Measurements from ENCODE around the gene PCSK7.
"Not testable (repeated sequence)": the region's sequence is repeated elsewhere in the genome, so short reads cannot be mapped to it uniquely, and the experiment has no call there.

PCSK7 gene, protein sequence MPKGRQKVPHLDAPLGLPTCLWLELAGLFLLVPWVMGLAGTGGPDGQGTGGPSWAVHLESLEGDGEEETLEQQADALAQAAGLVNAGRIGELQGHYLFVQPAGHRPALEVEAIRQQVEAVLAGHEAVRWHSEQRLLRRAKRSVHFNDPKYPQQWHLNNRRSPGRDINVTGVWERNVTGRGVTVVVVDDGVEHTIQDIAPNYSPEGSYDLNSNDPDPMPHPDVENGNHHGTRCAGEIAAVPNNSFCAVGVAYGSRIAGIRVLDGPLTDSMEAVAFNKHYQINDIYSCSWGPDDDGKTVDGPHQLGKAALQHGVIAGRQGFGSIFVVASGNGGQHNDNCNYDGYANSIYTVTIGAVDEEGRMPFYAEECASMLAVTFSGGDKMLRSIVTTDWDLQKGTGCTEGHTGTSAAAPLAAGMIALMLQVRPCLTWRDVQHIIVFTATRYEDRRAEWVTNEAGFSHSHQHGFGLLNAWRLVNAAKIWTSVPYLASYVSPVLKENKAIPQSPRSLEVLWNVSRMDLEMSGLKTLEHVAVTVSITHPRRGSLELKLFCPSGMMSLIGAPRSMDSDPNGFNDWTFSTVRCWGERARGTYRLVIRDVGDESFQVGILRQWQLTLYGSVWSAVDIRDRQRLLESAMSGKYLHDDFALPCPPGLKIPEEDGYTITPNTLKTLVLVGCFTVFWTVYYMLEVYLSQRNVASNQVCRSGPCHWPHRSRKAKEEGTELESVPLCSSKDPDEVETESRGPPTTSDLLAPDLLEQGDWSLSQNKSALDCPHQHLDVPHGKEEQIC

DNA sequence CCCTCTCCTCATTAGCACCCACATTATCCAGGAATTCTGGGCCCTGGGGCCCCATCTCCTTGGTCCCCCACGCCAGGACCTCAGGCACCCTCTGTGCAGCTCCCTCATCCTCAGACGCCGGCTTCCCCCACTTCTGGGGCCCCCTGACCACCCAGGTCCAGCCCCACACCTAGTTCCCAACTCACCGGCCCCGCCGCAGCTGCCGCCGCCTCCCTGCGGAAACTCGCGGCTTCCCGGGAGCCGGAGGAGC lies at the start of gene PCSK7:
PCSK7 (minus strand) TSS at position 232 of the 250 bp plus-strand sequence. CDS start 2,229 bp downstream, outside the sequence.
- Histone ChIP-seq H3K36me3 (ENCODE audit: insufficient read depth, low read length) (peaks cover 3% of the 10 kb centered on the region; the same call in 1 of the 2 replicates), H3K9me3 (ENCODE audit: low read depth, low read length) (no peaks in the 10 kb centered on the region), H3K9ac (ENCODE audit: insufficient read length) (peak within 1 kb of the TSS; percentile 88), H3K27ac (no peak within 1 kb of the TSS), H3K4me3 (peak within 1 kb of the TSS; percentile 96)
- DNase-seq (ENCODE audit: low read depth, low spot score) = no peak
- no peak for TF ChIP-seq FOXP2 (optimal IDR thresholded peaks at IDR 0.05; ENCODE audit: control extremely low read depth, extremely low read length, insufficient read depth)
- peak; percentile 58; the same call in 1 of the 2 replicates for TF ChIP-seq POLR2AphosphoS5 (IDR thresholded peaks at IDR 0.05; ENCODE audit: borderline replicate concordance, low read depth, low read length)
- no peak for TF ChIP-seq EZH2 (IDR thresholded peaks at IDR 0.05)

DNA sequence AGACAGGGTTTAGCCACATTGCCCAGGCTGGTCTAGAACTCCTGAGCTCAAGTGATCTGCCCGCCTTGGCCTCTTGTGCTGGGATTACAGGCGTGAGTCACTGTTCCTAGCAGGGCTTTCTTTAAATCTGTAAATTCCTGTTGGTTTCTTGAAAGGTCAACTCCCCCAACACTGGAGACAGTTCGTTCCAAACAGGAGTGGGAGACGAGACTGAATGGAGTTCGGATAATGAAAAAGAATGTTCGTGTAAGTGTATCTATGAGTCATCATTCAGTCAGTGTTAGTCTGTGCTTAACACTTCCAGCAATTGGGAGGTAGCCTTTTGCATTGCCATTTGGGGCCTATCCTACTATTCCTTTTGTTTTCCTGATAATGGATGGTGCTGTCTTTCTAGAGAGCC lies 49.3 kb upstream of the PCSK7 start:
- Histone ChIP-seq H3K9ac (ENCODE audit: insufficient read length) (no peak overlapping the region), H3K36me3 (ENCODE audit: insufficient read depth, low read length) (peaks cover 34% of the 10 kb centered on the region), H3K27ac (no peak overlapping the region), H3K9me3 (ENCODE audit: low read depth, low read length) (no peaks in the 10 kb centered on the region), H3K4me3 (no peak overlapping the region)
- no peak for DNase-seq (ENCODE audit: low read depth, low spot score)
- no peak for TF ChIP-seq POLR2AphosphoS5 (IDR thresholded peaks at IDR 0.05; ENCODE audit: borderline replicate concordance, low read depth, low read length)
- TF ChIP-seq FOXP2 (optimal IDR thresholded peaks at IDR 0.05; ENCODE audit: control extremely low read depth, extremely low read length, insufficient read depth) = no peak
- TF ChIP-seq EZH2 (IDR thresholded peaks at IDR 0.05) = no peak

DNA sequence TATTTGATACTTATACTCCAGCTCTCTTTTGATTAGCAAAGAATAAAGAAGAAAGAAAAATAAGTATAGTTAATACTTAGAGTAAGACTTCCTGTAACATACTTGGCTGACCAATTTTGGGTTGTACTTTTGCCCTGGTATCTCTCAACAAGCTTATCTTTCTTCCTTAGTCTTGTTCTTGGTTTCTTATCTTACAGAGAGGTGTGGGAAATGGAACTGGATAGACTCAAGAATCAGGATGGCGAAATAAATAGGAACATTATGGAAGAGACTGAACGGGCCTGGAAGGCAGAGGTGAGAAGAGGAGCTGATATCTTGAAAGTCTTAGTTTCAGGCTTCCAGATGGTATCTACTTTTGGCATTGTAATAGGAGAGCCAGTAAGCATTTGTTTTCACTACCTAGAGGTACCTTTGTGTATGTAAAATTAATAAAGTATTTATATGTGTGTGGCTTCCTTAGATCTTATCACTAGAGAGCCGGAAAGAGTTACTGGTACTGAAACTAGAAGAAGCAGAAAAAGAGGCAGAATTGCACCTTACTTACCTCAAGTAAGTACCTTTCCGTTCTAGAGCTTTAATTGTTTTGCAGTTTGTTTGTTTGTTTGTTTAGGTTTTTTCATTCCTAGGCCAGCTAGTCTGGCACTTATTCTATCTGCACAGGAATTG lies 48.0 kb upstream of the PCSK7 start:
- H3K9me3 ChIP-seq (ENCODE audit: low read depth, low read length) = no peaks in the 10 kb centered on the region
- H3K36me3 ChIP-seq (ENCODE audit: insufficient read depth, low read length) = peaks cover 22% of the 10 kb centered on the region
- H3K4me3 ChIP-seq = no peak overlapping the region
- TF ChIP-seq POLR2AphosphoS5 (IDR thresholded peaks at IDR 0.05; ENCODE audit: borderline replicate concordance, low read depth, low read length) = no peak
- no peak for TF ChIP-seq FOXP2 (optimal IDR thresholded peaks at IDR 0.05; ENCODE audit: control extremely low read depth, extremely low read length, insufficient read depth)
- no peak for TF ChIP-seq EZH2 (IDR thresholded peaks at IDR 0.05)
- DNase-seq (ENCODE audit: low read depth, low spot score) = no peak
- no peak overlapping the region for H3K9ac ChIP-seq (ENCODE audit: insufficient read length)
- H3K27ac ChIP-seq = no peak overlapping the region

- DNase-seq (ENCODE audit: low read depth, low spot score) = no peak
- no peak for TF ChIP-seq EZH2 (IDR thresholded peaks at IDR 0.05)
- no peak for TF ChIP-seq POLR2AphosphoS5 (IDR thresholded peaks at IDR 0.05; ENCODE audit: borderline replicate concordance, low read depth, low read length)
- Histone ChIP-seq H3K9ac (ENCODE audit: insufficient read length) (no peak overlapping the region), H3K4me3 (no peak overlapping the region), H3K36me3 (ENCODE audit: insufficient read depth, low read length) (peaks cover 25% of the 10 kb centered on the region), H3K9me3 (ENCODE audit: low read depth, low read length) (no peaks in the 10 kb centered on the region), H3K27ac (no peak overlapping the region)
These were observed 46.5 kb upstream of the PCSK7 start for GRCh38 chr11:117278347-117278746.

DNA sequence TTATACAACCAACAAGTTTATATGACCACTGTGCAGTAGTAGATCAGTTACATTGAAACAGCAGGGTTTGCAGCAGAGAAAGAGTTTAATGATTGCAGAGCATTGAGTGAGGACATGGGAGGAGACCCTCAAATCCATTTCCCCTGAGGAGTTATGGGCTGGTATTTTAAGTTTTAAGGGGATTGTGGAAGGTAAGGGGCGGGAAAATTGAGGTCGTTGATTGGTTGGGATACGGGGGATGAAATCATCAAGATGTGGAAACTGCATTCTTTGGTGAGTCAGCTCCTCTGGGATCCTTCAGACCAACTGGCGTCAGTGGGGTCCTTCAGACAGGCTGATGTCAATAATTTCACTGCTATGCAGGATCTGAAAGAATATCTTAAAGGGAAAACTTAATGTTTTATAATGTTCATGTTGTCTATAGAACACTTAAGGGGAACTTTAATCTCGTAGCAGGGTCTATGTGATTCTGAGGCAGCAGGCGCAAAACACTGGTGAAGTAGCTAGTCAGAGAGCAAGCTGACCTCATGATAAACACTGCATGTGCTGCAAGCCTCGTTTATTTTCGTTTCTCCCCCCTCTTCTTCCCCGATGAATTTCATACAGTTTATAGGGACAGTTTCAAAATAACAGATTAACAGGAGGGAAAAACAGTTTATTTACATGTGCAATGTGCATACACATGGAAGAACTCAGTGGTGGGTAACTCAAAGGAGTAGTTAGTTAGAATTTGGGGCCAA lies 41.8 kb upstream of the PCSK7 start:
- DNase-seq (ENCODE audit: low read depth, low spot score) = no peak

DNA sequence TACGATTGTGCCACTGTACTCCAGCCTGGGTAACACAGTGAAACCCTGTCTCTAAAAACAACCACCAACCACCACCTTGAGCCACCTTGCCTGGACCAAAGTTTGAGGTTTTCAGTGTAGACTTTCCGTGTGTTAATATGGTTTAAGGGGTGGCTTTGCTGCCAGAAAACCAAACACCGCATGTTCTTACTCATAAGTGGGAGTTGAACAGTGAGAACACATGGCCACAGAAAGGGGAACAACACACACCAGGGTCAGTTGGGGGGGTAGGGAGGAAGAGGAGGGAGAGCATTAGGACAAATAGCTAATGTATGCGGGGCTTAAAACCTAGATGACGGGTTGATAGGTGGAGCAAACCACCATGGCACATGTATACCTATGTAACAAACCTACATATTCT lies 40.3 kb upstream of the PCSK7 start:
- H3K9me3 ChIP-seq (ENCODE audit: low read depth, low read length); H3K9ac ChIP-seq (ENCODE audit: insufficient read length); H3K27ac ChIP-seq; DNase-seq (ENCODE audit: low read depth, low spot score); H3K4me3 ChIP-seq; H3K36me3 ChIP-seq (ENCODE audit: insufficient read depth, low read length): not testable (repeated sequence)

More for the DNA sequence above, 41.8 kb upstream of the PCSK7 start:
- TF ChIP-seq FOXP2 (optimal IDR thresholded peaks at IDR 0.05; ENCODE audit: control extremely low read depth, extremely low read length, insufficient read depth) (no peak), POLR2AphosphoS5 (IDR thresholded peaks at IDR 0.05; ENCODE audit: borderline replicate concordance, low read depth, low read length) (no peak), EZH2 (IDR thresholded peaks at IDR 0.05) (no peak)
- Histone ChIP-seq H3K9ac (ENCODE audit: insufficient read length) (no peak overlapping the region), H3K36me3 (ENCODE audit: insufficient read depth, low read length) (peaks cover 7% of the 10 kb centered on the region; the same call in 1 of the 2 replicates), H3K4me3 (no peak overlapping the region), H3K27ac (0 out of 2 replicates have a peak overlapping the region, but pooled peaks have one; percentile 2), H3K9me3 (ENCODE audit: low read depth, low read length) (0 out of 2 replicates have a peak, but pooled peaks cover 3% of the 10 kb centered on the region)

DNA sequence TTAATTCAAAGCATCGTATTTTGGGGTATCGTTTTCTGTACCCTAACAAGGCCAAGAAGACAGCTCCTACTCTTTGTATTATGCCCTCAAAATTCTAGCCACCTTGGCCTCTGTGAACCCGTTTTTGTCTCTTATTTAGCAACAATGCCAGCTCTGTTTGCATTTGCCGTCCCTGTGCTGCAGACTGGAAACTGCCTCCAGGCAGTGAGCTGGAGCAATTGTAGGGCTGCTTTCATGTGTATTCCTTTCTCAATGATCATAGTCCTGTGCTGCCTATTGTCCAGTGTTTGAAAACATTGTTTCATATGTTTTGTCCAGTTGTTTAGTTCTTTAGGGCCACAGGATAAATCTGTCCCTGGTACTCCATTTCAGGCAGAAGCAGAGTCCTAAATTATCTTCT lies 39.3 kb upstream of the PCSK7 start:
- Histone ChIP-seq H3K9ac (ENCODE audit: insufficient read length) (no peak overlapping the region), H3K9me3 (ENCODE audit: low read depth, low read length) (0 out of 2 replicates have a peak, but pooled peaks cover 3% of the 10 kb centered on the region), H3K36me3 (ENCODE audit: insufficient read depth, low read length) (peaks cover 7% of the 10 kb centered on the region; the same call in 1 of the 2 replicates), H3K4me3 (no peak overlapping the region), H3K27ac (no peak overlapping the region)
- no peak for DNase-seq (ENCODE audit: low read depth, low spot score)
- TF ChIP-seq FOXP2 (optimal IDR thresholded peaks at IDR 0.05; ENCODE audit: control extremely low read depth, extremely low read length, insufficient read depth) (no peak), EZH2 (IDR thresholded peaks at IDR 0.05) (no peak), POLR2AphosphoS5 (IDR thresholded peaks at IDR 0.05; ENCODE audit: borderline replicate concordance, low read depth, low read length) (no peak)

DNA sequence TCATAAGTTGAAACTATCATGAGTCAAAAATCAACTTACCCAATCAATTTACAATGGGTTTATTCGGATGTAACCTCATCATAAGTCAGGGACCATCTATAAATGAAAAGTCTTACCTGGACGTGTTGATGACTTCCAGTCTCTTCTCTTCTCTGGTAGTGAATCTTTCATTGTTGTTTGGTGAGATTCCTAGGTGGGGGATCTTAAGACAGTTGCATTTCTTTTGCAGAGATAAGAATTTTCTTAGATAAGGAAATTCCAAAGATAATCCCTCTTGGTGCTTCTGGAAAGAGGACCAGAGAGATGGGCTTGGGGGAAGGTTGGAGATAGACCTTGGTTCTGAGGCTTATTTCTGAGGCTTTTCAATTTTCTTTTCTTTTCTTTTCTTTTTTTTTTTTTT lies 38.0 kb upstream of the PCSK7 start:
- peaks cover 11% of the 10 kb centered on the region; the same call in 1 of the 2 replicates for H3K36me3 ChIP-seq (ENCODE audit: insufficient read depth, low read length)
- DNase-seq (ENCODE audit: low read depth, low spot score) = no peak
- TF ChIP-seq POLR2AphosphoS5 (IDR thresholded peaks at IDR 0.05; ENCODE audit: borderline replicate concordance, low read depth, low read length) (no peak), FOXP2 (optimal IDR thresholded peaks at IDR 0.05; ENCODE audit: control extremely low read depth, extremely low read length, insufficient read depth) (no peak), EZH2 (IDR thresholded peaks at IDR 0.05) (no peak)
- H3K4me3 ChIP-seq = no peak overlapping the region
- no peak overlapping the region for H3K27ac ChIP-seq
- H3K9me3 ChIP-seq (ENCODE audit: low read depth, low read length) = 0 out of 2 replicates have a peak, but pooled peaks cover 3% of the 10 kb centered on the region
- H3K9ac ChIP-seq (ENCODE audit: insufficient read length) = no peak overlapping the region
